ENCODE measurements around the gene C12orf42.

DNA sequence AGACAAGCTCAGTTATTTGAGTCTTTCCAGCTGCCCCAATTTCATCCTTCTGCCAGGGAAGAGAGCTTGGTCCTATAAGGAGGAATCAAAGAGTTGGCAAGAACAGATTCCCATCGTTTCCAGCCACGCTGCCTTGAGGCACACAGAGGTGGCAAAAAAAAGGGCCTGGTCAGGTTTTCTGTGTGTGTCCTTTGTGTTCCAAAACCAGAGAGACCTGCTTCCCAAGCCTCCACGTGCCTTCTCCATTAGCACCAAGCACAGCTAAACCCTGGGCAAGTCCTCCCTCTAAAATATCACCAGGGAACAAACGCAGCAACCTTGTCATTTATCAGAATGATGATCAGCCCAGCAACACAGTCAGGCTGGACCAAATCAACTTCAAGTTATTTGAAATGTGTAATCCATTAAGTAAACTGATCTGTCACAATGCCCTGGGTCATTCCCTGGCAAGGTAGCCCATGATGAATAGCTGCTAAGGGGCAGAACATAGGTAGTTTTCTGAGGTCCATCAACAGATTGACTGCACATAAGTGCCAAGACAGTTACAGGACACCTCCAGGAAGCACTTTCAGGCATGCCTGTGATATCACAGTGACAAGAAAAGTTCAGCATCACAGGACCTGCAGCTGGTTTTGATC lies 28.6 kb upstream of the C12orf42 start:
- TF ChIP-seq EZH2 (IDR thresholded peaks at IDR 0.05; ENCODE audit: insufficient read depth, poor library complexity, severe bottlenecking), result no peak
- no peak for TF ChIP-seq EZH2phosphoT487 (IDR thresholded peaks at IDR 0.05; ENCODE audit: insufficient read depth, low read depth)

Data from GM23248 (cell line).